Nephron (organoid): ENCODE data around the gene IL2RG.
A peak's percentile ranks its signal among the peaks of the same experiment; 100 is the strongest.

ENCODE experiments used
- H3K27ac Mint-ChIP-seq, 3 experiments: 2 replicates each; pipeline ENCODE4 v1.8.0; 2020; ENCODE audit warnings: mixed read lengths in 3 of 3, mild to moderate bottlenecking in 2 of 3, moderate library complexity in 1 of 3
- H3K27me3 Mint-ChIP-seq: 2 replicates; pipeline ENCODE4 v1.8.0; 2021; ENCODE audit warnings: low read depth, mild to moderate bottlenecking, moderate library complexity, mixed read lengths
- H3K36me3 Mint-ChIP-seq: 2 replicates; pipeline ENCODE4 v1.8.0; 2020; ENCODE audit warnings: low read depth, mixed read lengths
- H3K4me1 Mint-ChIP-seq: 2 replicates; pipeline ENCODE4 v1.8.0; 2020; ENCODE audit warnings: mixed read lengths
- H3K4me3 Mint-ChIP-seq, 3 experiments: 2 replicates each; pipeline ENCODE4 v1.8.0; 2020; ENCODE audit warnings: mild to moderate bottlenecking in 3 of 3, mixed read lengths in 3 of 3, moderate library complexity in 2 of 3
- H3K9me3 Mint-ChIP-seq: 2 replicates; pipeline ENCODE4 v1.8.0; 2020; ENCODE audit warnings: mixed read lengths
- CTCF ChIP-seq, 3 experiments: fragments of 200-600 bp; sonication (generic); IDR thresholded peaks; one replicate each; pipeline ENCODE4 v1.5.0; 2021; ENCODE audit warnings: antibody characterized with exemption in 3 of 3; ENCODE audit not compliant: unreplicated experiment in 3 of 3

Gene IL2RG

GRCh38 chrX:71082822-71083221, 28.6 kb downstream of the IL2RG start:
- no peak for TF ChIP-seq CTCF (IDR thresholded peaks at IDR 0.05; ENCODE audit: unreplicated experiment in 3 of 3)
- H3K36me3 Mint-ChIP-seq: no peaks in the 10 kb centered on the region
- no peaks in the 10 kb centered on the region for H3K4me1 Mint-ChIP-seq
- no peak overlapping the region for H3K4me3 Mint-ChIP-seq
- H3K27me3 Mint-ChIP-seq: no peaks in the 10 kb centered on the region
- peaks cover 3% of the 10 kb centered on the region for H3K9me3 Mint-ChIP-seq
- H3K27ac Mint-ChIP-seq: no peak overlapping the region

- Mint-ChIP-seq H3K4me3 (no peak overlapping the region), H3K27ac (peak overlapping the region in 1 of 3 experiments; percentile 50), H3K36me3 (no peaks in the 10 kb centered on the region), H3K4me1 (no peaks in the 10 kb centered on the region), H3K27me3 (no peaks in the 10 kb centered on the region), H3K9me3 (peaks cover 3% of the 10 kb centered on the region)
- no peak for TF ChIP-seq CTCF (IDR thresholded peaks at IDR 0.05; ENCODE audit: unreplicated experiment in 3 of 3)
These were observed 29.2 kb downstream of the IL2RG start for GRCh38 chrX:71082124-71082647.

- Mint-ChIP-seq H3K27ac (peak overlapping the region in 1 of 3 experiments; percentile 50), H3K36me3 (no peaks in the 10 kb centered on the region), H3K4me1 (no peaks in the 10 kb centered on the region), H3K4me3 (no peak overlapping the region), H3K27me3 (no peaks in the 10 kb centered on the region), H3K9me3 (peaks cover 3% of the 10 kb centered on the region)
- TF ChIP-seq CTCF (IDR thresholded peaks at IDR 0.05; ENCODE audit: unreplicated experiment in 3 of 3): no peak
These were observed 29.9 kb downstream of the IL2RG start for GRCh38 chrX:71081330-71082123.

GRCh38 chrX:71070531-71070930, 40.8 kb downstream of the IL2RG start:
- Mint-ChIP-seq H3K27me3 (no peaks in the 10 kb centered on the region), H3K4me1 (peaks cover 5% of the 10 kb centered on the region), H3K27ac (no peak overlapping the region), H3K4me3 (no peak overlapping the region), H3K9me3 (peaks cover 5% of the 10 kb centered on the region), H3K36me3 (peaks cover 3% of the 10 kb centered on the region)
- TF ChIP-seq CTCF (IDR thresholded peaks at IDR 0.05; ENCODE audit: unreplicated experiment in 3 of 3): no peak

GRCh38 chrX:71068044-71068918, 43.1 kb downstream of the IL2RG start, which contains the start of gene SNX12:
Gene SNX12, minus strand, starts transcription at chrX:71068334. Its CDS starts 28 bp downstream, at chrX:71068306.
- H3K36me3 Mint-ChIP-seq: peaks cover 3% of the 10 kb centered on the region
- no peak for TF ChIP-seq CTCF (IDR thresholded peaks at IDR 0.05; ENCODE audit: unreplicated experiment in 3 of 3)
- peaks cover 2% of the 10 kb centered on the region for H3K9me3 Mint-ChIP-seq
- H3K27ac Mint-ChIP-seq: peak within 1 kb of the TSS; percentile 87 to 91 (median 87)
- H3K4me3 Mint-ChIP-seq: peak within 1 kb of the TSS; percentile 91 to 96 (median 96)
- H3K4me1 Mint-ChIP-seq: peaks cover 5% of the 10 kb centered on the region
- H3K27me3 Mint-ChIP-seq: no peaks in the 10 kb centered on the region
